Measurements from ENCODE around the gene MCHR2.

DNA sequence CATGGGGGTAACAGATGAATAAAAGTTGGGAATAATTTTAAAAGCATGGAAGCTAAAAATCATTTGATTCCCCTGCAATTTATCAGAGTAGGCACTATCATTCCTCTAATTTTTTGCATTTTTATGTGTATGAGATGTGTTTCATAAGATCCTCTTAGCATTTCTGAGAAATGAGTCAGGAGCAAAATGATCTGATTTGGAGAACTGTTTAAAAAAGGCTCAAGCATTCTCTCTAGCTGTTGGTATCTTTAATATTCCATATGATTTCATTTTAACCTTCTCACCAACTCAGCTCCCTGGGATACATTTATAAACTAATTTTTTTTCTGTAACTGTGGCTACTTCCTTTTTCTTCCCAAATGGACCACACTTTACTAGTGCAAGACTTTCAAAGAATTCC lies 60.9 kb downstream of the MCHR2 start:
- TF ChIP-seq EZH2phosphoT487 (IDR thresholded peaks at IDR 0.05; ENCODE audit: low read length), result no peak
- TF ChIP-seq, protein P1, sequence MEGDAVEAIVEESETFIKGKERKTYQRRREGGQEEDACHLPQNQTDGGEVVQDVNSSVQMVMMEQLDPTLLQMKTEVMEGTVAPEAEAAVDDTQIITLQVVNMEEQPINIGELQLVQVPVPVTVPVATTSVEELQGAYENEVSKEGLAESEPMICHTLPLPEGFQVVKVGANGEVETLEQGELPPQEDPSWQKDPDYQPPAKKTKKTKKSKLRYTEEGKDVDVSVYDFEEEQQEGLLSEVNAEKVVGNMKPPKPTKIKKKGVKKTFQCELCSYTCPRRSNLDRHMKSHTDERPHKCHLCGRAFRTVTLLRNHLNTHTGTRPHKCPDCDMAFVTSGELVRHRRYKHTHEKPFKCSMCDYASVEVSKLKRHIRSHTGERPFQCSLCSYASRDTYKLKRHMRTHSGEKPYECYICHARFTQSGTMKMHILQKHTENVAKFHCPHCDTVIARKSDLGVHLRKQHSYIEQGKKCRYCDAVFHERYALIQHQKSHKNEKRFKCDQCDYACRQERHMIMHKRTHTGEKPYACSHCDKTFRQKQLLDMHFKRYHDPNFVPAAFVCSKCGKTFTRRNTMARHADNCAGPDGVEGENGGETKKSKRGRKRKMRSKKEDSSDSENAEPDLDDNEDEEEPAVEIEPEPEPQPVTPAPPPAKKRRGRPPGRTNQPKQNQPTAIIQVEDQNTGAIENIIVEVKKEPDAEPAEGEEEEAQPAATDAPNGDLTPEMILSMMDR (IDR thresholded peaks at IDR 0.05; ENCODE audit: low read length), result no peak
